Lower leg skin (tissue), 4 donors: Measurements from ENCODE around the gene CDC42EP5. TPM values are rescaled to one million over a fixed set of nuclear protein-coding genes. Genes with fewer than 3 reads are reported as not detected.

Experiments
- DNase-seq, 2 donors: peaks; one replicate each; pipeline ENCODE4 v3.0.0-alpha.2; 2019; ENCODE audit warnings: low spot score in 2 of 2
- H3K4me3 ChIP-seq: fragments of 200-600 bp; sonication (generic); 2 replicates; pipeline ENCODE4 v1.5.1; 2017; ENCODE audit warnings: mild to moderate bottlenecking, low read depth; ENCODE audit not compliant: poor library complexity, severe bottlenecking
- CTCF ChIP-seq, 3 donors: fragments of 450-650 bp; IDR thresholded peaks; one replicate each; pipeline ENCODE4 v1.5.1; 2016; ENCODE audit warnings: antibody characterized with exemption in 3 of 3, mild to moderate bottlenecking in 3 of 3, moderate library complexity in 2 of 3
- POLR2A ChIP-seq, 2 donors: fragments of 450-650 bp; IDR thresholded peaks; one replicate each; pipeline ENCODE4 v1.6.1; 2016 to 2017; ENCODE audit warnings: antibody characterized with exemption in 2 of 2, mild to moderate bottlenecking in 1 of 2, moderate library complexity in 1 of 2
- WGBS, 2 donors: methylation state at CpG; one replicate each; pipeline ENCODE4 v1.1.5; 2018; 5-methylcytosine and 5-hydroxymethylcytosine counted together
- intact Hi-C: fragments of 100-400 bp; cut with DNase I; formaldehyde crosslinking; loops from one replicate; pipeline ENCODE4 v1.15.0; 2023; ENCODE audit warnings: low total_unique reads
- total RNA-seq, 4 donors: library from RNA; depleted of rRNA; stranded (reverse); fragments of >200 nt; gene quantifications; one replicate each; pipeline ENCODE4 v1.1.0, GENCODE V29; 2016

Gene CDC42EP5
- total RNA-seq, 4 donors from 2014 or later: 5.5 to 21.8 (median 9.6) TPM

GRCh38 chr19:54415208-54415900 is 57.7 kb downstream of the CDC42EP5 start, which contains the start of gene TTYH1:
TTYH1 (plus strand) TSS chr19:54415464; CDS start chr19:54415553, 89 bp downstream.
- no peak for DNase-seq
- TF ChIP-seq POLR2A (IDR thresholded peaks at IDR 0.05): no peak
- no peak for TF ChIP-seq CTCF (IDR thresholded peaks at IDR 0.05)
- no peak within 1 kb of the TSS for H3K4me3 ChIP-seq
- 1 to 5% methylated on average over 21 to 24 of the region's 68 CpGs for WGBS, 2 donors
- intact Hi-C loops: no loop called here

Other genes with a start within 250 kb of the CDC42EP5 start
- gene LILRA6, start 230.5 kb downstream of the CDC42EP5 start, total RNA-seq: 1 to 10 TPM in 2 of 4 donors, under 1 TPM in 1, not detected in 1; 0.98 to 1.6 (median 1.5) TPM
- gene LILRB5, start 216.0 kb downstream of the CDC42EP5 start, total RNA-seq: 1 to 10 TPM; 2.5 to 4.9 (median 4.1) TPM
- 1 to 10 TPM in 2 of 4 donors, under 1 TPM in 2; 0.78 to 1.6 (median 1.1) TPM for gene LILRB2, start 192.2 kb downstream of the CDC42EP5 start, total RNA-seq
- 1 to 10 TPM in 1 of 4 donors, under 1 TPM in 1, not detected in 2; 0.59 to 2.4 TPM for gene LILRA5, start 160.1 kb downstream of the CDC42EP5 start, total RNA-seq
- 1 to 10 TPM in 1 of 4 donors, under 1 TPM in 1, not detected in 2; 0.84 to 6.2 TPM for gene LILRA4, start 134.1 kb downstream of the CDC42EP5 start, total RNA-seq
- 1 to 10 TPM in 2 of 4 donors, under 1 TPM in 2; 0.19 to 4.2 (median 2.0) TPM for gene LAIR1, start 108.4 kb downstream of the CDC42EP5 start, total RNA-seq
- 10 to 100 TPM in 2 of 4 donors, 1 to 10 TPM in 1, under 1 TPM in 1; 0.63 to 17.8 (median 10.8) TPM for gene TTYH1, start 57.8 kb downstream of the CDC42EP5 start, total RNA-seq
- gene LENG8, start 24.1 kb downstream of the CDC42EP5 start, total RNA-seq: 100 to 1,000 TPM in 1 of 4 donors, 10 to 100 TPM in 3; 57.9 to 195 (median 64.1) TPM
- gene LENG9, start 9.5 kb downstream of the CDC42EP5 start, total RNA-seq: 1 to 10 TPM; 4.5 to 9.2 (median 6.5) TPM
- gene LAIR2, start 29.5 kb upstream of the CDC42EP5 start, total RNA-seq: not detected
- 1 to 10 TPM in 1 of 4 donors, under 1 TPM in 2, not detected in 1; 0.17 to 1.8 (median 0.93) TPM for gene LILRA2, start 100.5 kb upstream of the CDC42EP5 start, total RNA-seq
- under 1 TPM in 1 of 4 donors, not detected in 3; 0.23 TPM for gene LILRA1, start 120.3 kb upstream of the CDC42EP5 start, total RNA-seq
- gene LILRB1, start 157.2 kb upstream of the CDC42EP5 start, total RNA-seq: under 1 TPM; 0.10 to 0.69 (median 0.50) TPM
- gene LILRB4, start 189.7 kb upstream of the CDC42EP5 start, total RNA-seq: 1 to 10 TPM in 1 of 4 donors, under 1 TPM in 3; 0.15 to 1.6 (median 0.78) TPM